HepG2 (cell line): Measurements from ENCODE around the gene SMIM44. TPM values are rescaled to one million over a fixed set of nuclear protein-coding genes. Genes with fewer than 3 reads are reported as not detected.

Experiments
- AGO2 ChIP-seq: fragments of 200-400 bp; formaldehyde crosslinking; optimal IDR thresholded peaks from 2 replicates; pipeline ENCODE3; 2017; ENCODE audit warnings: mild to moderate bottlenecking, low read depth, low read length, moderate library complexity
- DRAP1 ChIP-seq: IDR thresholded peaks from 2 replicates; pipeline ENCODE4 v1.6.1; 2016; ENCODE audit warnings: missing genetic modification reagents, missing compliant biosample characterization
- HNF1B ChIP-seq: sonication (generic); formaldehyde crosslinking; IDR thresholded peaks from 2 replicates; pipeline ENCODE4 v1.5.1; 2020; ENCODE audit warnings: mild to moderate bottlenecking, moderate library complexity, missing genetic modification reagents
- SOX6 ChIP-seq, 2 experiments: fragments of 450-650 bp in 1 of 2; sonication (generic) in 1 of 2; formaldehyde crosslinking in 1 of 2; IDR thresholded peaks; 2 replicates each; pipeline versions ENCODE4 v1.4.0 to v1.6.1; 2017 to 2020; ENCODE audit warnings: antibody characterized with exemption in 1 of 2, mild to moderate bottlenecking in 1 of 2, missing genetic modification reagents in 1 of 2
- THRA ChIP-seq: sonication (generic); formaldehyde crosslinking; IDR thresholded peaks from 2 replicates; pipeline ENCODE4 v1.4.0; 2020; ENCODE audit warnings: missing genetic modification reagents, borderline replicate concordance
- ZNF30 ChIP-seq: sonication (generic); formaldehyde crosslinking; IDR thresholded peaks from 2 replicates; pipeline ENCODE4 v1.5.0; 2020; ENCODE audit warnings: mild to moderate bottlenecking, missing genetic modification reagents
- ZNF740 ChIP-seq: sonication (generic); formaldehyde crosslinking; IDR thresholded peaks from 2 replicates; pipeline ENCODE4 v1.4.0; 2020; ENCODE audit warnings: missing genetic modification reagents
- ZNF770 ChIP-seq: sonication (generic); formaldehyde crosslinking; IDR thresholded peaks from 2 replicates; pipeline ENCODE4 v1.5.0; 2020; ENCODE audit warnings: mild to moderate bottlenecking, missing genetic modification reagents
- polyA plus RNA-seq, 8 experiments: library from polyadenylated mRNA; depleted of rRNA in 3 of 8; stranded (reverse) in 7 of 8; unstranded in 1 of 8; fragments of >200 nt; fragmentation: Illumina TruSeq in 4 of 8; extraction: Trizol in 4 of 8; gene quantifications; 2 replicates each; pipeline versions ENCODE4 v1.2.1 to v1.2.3, GENCODE V29; 2011 to 2016; ENCODE audit warnings: low read depth in 4 of 8, missing spikeins in 1 of 8, mixed read lengths in 1 of 8; ENCODE audit not compliant: insufficient read depth in 1 of 8
- total RNA-seq, 5 experiments: library from RNA; depleted of rRNA; stranded (reverse); fragments of >200 nt; fragmentation: Illumina TruSeq; extraction: Trizol; gene quantifications; 2 replicates each; pipeline ENCODE4 v1.2.3, GENCODE V29; 2016; ENCODE audit warnings: low read depth in 1 of 5
- TF ChIP-seq, protein P1 (sequence below): sonication (generic); formaldehyde crosslinking; IDR thresholded peaks from one replicate; pipeline ENCODE4 v1.5.1; 2020; ENCODE audit warnings: mild to moderate bottlenecking, missing genetic modification reagents; ENCODE audit errors: not compliant biosample characterization
- TF ChIP-seq, protein P2 (sequence below): sonication (generic); formaldehyde crosslinking; IDR thresholded peaks from 2 replicates; pipeline ENCODE4 v1.8.0; 2022; ENCODE audit warnings: low read depth, missing genetic modification reagents

Gene SMIM44
- total and polyA plus RNA-seq, 2 of the 13 experiments (the other 11 are each of a cell fraction or from before 2014, with no cell fraction given): not detected

DNA sequence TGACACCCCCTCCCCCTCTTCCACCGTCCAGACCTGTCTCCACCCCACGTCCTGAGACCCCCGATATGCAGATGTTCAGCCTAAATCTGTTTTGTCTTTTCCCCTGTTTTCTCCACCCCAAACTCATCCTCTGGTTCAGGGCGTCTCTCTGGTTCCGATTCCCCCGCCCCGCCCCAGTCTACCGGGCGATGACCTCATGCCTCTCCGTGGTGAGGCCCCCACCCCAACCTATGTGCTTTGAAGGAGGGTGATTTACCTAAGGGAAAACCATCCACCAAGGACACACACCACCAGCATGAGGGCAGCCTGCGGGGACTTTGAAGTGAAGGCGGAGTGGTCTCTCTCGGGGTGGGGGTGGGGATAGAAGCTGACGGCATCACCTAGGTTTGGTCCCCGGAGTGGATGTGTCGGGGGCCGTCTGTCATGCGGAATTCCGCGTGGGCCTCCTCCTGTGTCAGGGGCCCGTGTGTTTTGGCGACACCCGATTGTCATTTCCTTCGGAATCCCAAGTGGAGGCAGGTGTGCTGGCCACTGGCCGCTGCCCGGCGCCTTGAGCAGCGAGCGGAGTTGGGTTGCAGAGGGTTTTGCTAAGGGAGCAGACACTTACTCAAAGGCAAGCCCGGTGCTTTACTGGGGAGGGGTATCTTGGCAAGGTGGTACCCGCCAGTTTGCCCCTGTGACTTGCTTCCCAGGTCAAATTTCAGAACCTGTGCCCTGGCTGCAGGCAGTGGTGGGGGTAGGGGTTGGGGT lies 24.3 kb upstream of the SMIM44 start (continued):
- TF ChIP-seq, protein P1, sequence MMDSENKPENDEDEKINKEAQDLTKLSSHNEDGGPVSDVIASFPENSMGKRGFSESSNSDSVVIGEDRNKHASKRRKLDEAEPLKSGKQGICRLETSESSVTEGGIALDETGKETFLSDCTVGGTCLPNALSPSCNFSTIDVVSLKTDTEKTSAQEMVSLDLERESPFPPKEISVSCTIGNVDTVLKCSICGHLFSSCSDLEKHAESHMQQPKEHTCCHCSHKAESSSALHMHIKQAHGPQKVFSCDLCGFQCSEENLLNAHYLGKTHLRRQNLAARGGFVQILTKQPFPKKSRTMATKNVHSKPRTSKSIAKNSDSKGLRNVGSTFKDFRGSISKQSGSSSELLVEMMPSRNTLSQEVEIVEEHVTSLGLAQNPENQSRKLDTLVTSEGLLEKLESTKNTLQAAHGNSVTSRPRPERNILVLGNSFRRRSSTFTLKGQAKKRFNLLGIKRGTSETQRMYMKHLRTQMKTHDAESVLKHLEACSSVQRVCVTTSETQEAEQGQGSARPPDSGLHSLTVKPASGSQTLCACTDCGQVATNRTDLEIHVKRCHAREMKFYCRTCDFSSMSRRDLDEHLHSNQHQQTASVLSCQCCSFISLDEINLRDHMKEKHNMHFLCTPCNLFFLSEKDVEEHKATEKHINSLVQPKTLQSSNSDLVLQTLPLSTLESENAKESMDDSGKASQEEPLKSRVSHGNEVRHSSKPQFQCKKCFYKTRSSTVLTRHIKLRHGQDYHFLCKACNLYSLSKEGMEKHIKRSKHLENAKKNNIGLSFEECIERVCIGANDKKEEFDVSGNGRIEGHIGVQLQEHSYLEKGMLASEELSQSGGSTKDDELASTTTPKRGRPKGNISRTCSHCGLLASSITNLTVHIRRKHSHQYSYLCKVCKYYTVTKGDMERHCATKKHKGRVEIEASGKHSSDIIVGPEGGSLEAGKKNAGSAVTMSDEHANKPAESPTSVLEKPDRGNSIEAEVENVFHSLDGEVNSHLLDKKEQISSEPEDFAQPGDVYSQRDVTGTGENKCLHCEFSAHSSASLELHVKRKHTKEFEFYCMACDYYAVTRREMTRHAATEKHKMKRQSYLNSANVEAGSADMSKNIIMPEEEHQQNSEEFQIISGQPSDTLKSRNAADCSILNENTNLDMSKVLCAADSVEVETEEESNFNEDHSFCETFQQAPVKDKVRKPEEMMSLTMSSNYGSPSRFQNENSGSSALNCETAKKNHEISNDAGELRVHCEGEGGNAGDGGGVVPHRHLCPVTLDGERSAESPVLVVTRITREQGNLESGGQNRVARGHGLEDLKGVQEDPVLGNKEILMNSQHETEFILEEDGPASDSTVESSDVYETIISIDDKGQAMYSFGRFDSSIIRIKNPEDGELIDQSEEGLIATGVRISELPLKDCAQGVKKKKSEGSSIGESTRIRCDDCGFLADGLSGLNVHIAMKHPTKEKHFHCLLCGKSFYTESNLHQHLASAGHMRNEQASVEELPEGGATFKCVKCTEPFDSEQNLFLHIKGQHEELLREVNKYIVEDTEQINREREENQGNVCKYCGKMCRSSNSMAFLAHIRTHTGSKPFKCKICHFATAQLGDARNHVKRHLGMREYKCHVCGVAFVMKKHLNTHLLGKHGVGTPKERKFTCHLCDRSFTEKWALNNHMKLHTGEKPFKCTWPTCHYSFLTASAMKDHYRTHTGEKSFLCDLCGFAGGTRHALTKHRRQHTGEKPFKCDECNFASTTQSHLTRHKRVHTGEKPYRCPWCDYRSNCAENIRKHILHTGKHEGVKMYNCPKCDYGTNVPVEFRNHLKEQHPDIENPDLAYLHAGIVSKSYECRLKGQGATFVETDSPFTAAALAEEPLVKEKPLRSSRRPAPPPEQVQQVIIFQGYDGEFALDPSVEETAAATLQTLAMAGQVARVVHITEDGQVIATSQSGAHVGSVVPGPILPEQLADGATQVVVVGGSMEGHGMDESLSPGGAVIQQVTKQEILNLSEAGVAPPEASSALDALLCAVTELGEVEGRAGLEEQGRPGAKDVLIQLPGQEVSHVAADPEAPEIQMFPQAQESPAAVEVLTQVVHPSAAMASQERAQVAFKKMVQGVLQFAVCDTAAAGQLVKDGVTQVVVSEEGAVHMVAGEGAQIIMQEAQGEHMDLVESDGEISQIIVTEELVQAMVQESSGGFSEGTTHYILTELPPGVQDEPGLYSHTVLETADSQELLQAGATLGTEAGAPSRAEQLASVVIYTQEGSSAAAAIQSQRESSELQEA: peak; percentile 86
- TF ChIP-seq DRAP1 (CRISPR knock-in tag) (no peak), AGO2 (no peak), ZNF770 (CRISPR knock-in tag) (no peak), ZNF30 (CRISPR knock-in tag) (no peak), THRA (no peak), SOX6 (IDR thresholded peaks at IDR 0.05) (no peak), SOX6 (CRISPR knock-in tag; IDR thresholded peaks at IDR 0.05) (peak; percentile 53), HNF1B (CRISPR knock-in tag) (peak; percentile 62), ZNF740 (CRISPR knock-in tag) (no peak)
- TF ChIP-seq, protein P2, sequence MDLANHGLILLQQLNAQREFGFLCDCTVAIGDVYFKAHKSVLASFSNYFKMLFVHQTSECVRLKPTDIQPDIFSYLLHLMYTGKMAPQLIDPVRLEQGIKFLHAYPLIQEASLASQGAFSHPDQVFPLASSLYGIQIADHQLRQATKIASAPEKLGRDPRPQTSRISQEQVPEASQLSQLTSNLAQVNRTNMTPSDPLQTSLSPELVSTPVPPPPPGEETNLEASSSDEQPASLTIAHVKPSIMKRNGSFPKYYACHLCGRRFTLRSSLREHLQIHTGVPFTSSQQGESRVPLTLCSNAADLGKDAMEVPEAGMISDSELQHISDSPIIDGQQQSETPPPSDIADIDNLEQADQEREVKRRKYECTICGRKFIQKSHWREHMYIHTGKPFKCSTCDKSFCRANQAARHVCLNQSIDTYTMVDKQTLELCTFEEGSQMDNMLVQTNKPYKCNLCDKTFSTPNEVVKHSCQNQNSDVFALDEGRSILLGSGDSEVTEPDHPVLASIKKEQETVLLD (CRISPR knock-in tag): no peak
